ENCODE results near the gene PRKN. TPM values are rescaled to one million over a fixed set of nuclear protein-coding genes. Genes with fewer than 3 reads are reported as not detected.

The PRKN gene
- polyA plus RNA-seq, 1 donor from 2014 or later, result 1.2 TPM

DNA sequence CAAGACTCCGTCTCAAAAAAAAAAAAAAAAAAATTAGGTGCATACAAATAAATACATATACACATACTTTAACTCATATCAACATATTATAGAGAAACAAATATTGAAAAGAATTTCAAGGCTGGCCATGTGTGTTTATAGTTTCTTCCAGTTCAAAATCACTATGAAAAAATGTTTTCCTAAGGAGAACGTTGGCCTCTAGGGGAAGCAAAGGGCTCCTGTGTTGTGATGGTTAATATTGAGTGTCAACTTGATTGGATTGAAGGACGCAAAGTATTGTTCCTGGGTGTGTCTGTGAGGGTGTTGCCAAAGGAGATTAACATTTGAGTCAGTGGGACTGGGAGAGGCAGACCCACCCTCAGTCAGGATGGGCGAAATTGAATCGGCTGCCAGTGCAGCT, 1271.7 kb downstream of the PRKN start:
- H3K27ac ChIP-seq (ENCODE audit: low read length), result no peak overlapping the region
- no peaks in the 10 kb centered on the region for H4K20me1 ChIP-seq (ENCODE audit: insufficient read depth)
- H3K9me3 ChIP-seq (ENCODE audit: low read length), result no peaks in the 10 kb centered on the region
- no peaks in the 10 kb centered on the region for H3K27me3 ChIP-seq (ENCODE audit: insufficient read depth, low read depth, low read length)
- no peaks in the 10 kb centered on the region for H3K36me3 ChIP-seq (ENCODE audit: insufficient read depth, low read length)
- no peak overlapping the region for H2AFZ ChIP-seq (ENCODE audit: low read depth, low read length)
- no peak overlapping the region for H3K4me3 ChIP-seq (ENCODE audit: low read length)
- H3K9me2 ChIP-seq (ENCODE audit: insufficient read depth, low read length), result no peaks in the 10 kb centered on the region
- no peaks in the 10 kb centered on the region for H3K79me2 ChIP-seq (replicated peaks; ENCODE audit: insufficient read depth, low read length)
- no peak overlapping the region for H3K9ac ChIP-seq (ENCODE audit: low read length)
- no peaks in the 10 kb centered on the region for H3F3A ChIP-seq (ENCODE audit: insufficient read depth, low read length, poor library complexity, severe bottlenecking)
- no peak for TF ChIP-seq REST (IDR thresholded peaks at IDR 0.05; ENCODE audit: borderline replicate concordance)
- TF ChIP-seq TAF1 (IDR thresholded peaks at IDR 0.05; ENCODE audit: low read depth), result no peak
- TF ChIP-seq EZH2 (IDR thresholded peaks at IDR 0.05; ENCODE audit: borderline replicate concordance, insufficient read depth, low read length, poor library complexity, severe bottlenecking), result no peak
- no peak for TF ChIP-seq POLR2AphosphoS5 (IDR thresholded peaks at IDR 0.05)
- no peak for TF ChIP-seq CTCF (IDR thresholded peaks at IDR 0.05; ENCODE audit: poor library complexity, severe bottlenecking)
- no peak for TF ChIP-seq RAD21 (conservative IDR thresholded peaks at IDR 0.05)
- TF ChIP-seq SMC3 (conservative IDR thresholded peaks at IDR 0.05; ENCODE audit: poor library complexity), result no peak
- TF ChIP-seq EP300 (conservative IDR thresholded peaks at IDR 0.05; ENCODE audit: poor library complexity, severe bottlenecking), result no peak
- no peak for TF ChIP-seq MXI1 (conservative IDR thresholded peaks at IDR 0.05; ENCODE audit: poor library complexity, severe bottlenecking)
- no peak overlapping the region for H3K4me2 ChIP-seq (ENCODE audit: low read length)

GRCh38 chr6:161453558-161453957, 1274.0 kb downstream of the PRKN start:
- Histone ChIP-seq H3F3A (ENCODE audit: insufficient read depth, low read length, poor library complexity, severe bottlenecking) (no peaks in the 10 kb centered on the region), H3K9ac (ENCODE audit: low read length) (no peak overlapping the region), H3K36me3 (ENCODE audit: insufficient read depth, low read length) (no peaks in the 10 kb centered on the region), H3K9me2 (ENCODE audit: insufficient read depth, low read length) (no peaks in the 10 kb centered on the region), H3K4me3 (ENCODE audit: low read length) (no peak overlapping the region), H3K27me3 (ENCODE audit: insufficient read depth, low read depth, low read length) (no peaks in the 10 kb centered on the region), H3K4me2 (ENCODE audit: low read length) (no peak overlapping the region), H4K20me1 (ENCODE audit: insufficient read depth) (no peaks in the 10 kb centered on the region), H3K9me3 (ENCODE audit: low read length) (no peaks in the 10 kb centered on the region), H2AFZ (ENCODE audit: low read depth, low read length) (no peak overlapping the region), H3K79me2 (replicated peaks; ENCODE audit: insufficient read depth, low read length) (no peaks in the 10 kb centered on the region), H3K27ac (ENCODE audit: low read length) (no peak overlapping the region)
- no peak for TF ChIP-seq CTCF (IDR thresholded peaks at IDR 0.05; ENCODE audit: poor library complexity, severe bottlenecking)
- TF ChIP-seq RAD21 (conservative IDR thresholded peaks at IDR 0.05), result no peak
- TF ChIP-seq EZH2 (IDR thresholded peaks at IDR 0.05; ENCODE audit: borderline replicate concordance, insufficient read depth, low read length, poor library complexity, severe bottlenecking), result no peak
- no peak for TF ChIP-seq REST (IDR thresholded peaks at IDR 0.05; ENCODE audit: borderline replicate concordance)
- TF ChIP-seq MXI1 (conservative IDR thresholded peaks at IDR 0.05; ENCODE audit: poor library complexity, severe bottlenecking), result no peak
- TF ChIP-seq POLR2AphosphoS5 (IDR thresholded peaks at IDR 0.05), result no peak
- no peak for TF ChIP-seq SMC3 (conservative IDR thresholded peaks at IDR 0.05; ENCODE audit: poor library complexity)
- TF ChIP-seq TAF1 (IDR thresholded peaks at IDR 0.05; ENCODE audit: low read depth), result no peak
- TF ChIP-seq EP300 (conservative IDR thresholded peaks at IDR 0.05; ENCODE audit: poor library complexity, severe bottlenecking), result no peak

Measured in neural cell (in vitro differentiated cells).